Measurements from ENCODE around the gene CCDC71L. TPM values are rescaled to one million over a fixed set of nuclear protein-coding genes. Genes with fewer than 3 reads are reported as not detected.
A peak's percentile ranks its signal among the peaks of the same experiment; 100 is the strongest.

Gene CCDC71L
- total and polyA plus RNA-seq, 2 donors (not counting 1 experiment from before 2014, with no cell fraction given) = 20.3 to 39.1 TPM

GRCh38 chr7:106623315-106623660 is 37.7 kb downstream of the CCDC71L start:
- H3K9ac ChIP-seq (ENCODE audit: insufficient read depth, low read length) = no peak overlapping the region
- H3K36me3 ChIP-seq (ENCODE audit: control insufficient read depth, insufficient read depth, low read length) = no peaks in the 10 kb centered on the region
- no peak overlapping the region for H2AFZ ChIP-seq (ENCODE audit: low read length)
- H3K9me3 ChIP-seq (ENCODE audit: control insufficient read depth, insufficient read depth, low read depth, low read length) = no peaks in the 10 kb centered on the region
- no peak for TF ChIP-seq EZH2 (IDR thresholded peaks at IDR 0.05; ENCODE audit: low read length, missing control alignments)
- no peak for TF ChIP-seq CTCF (conservative IDR thresholded peaks at IDR 0.05 in 1 of 2, IDR thresholded peaks at IDR 0.05 in 1 of 2; ENCODE audit: low read depth in 1 of 2, low read length in 2 of 2)
- DNase-seq (ENCODE audit: low read depth in 2 of 2) = no peak
- H3K4me2 ChIP-seq (ENCODE audit: extremely low read depth, insufficient read depth, low read length) = peak overlapping the region; percentile 41
- peak overlapping the region; percentile 19 for H3K27ac ChIP-seq (ENCODE audit: insufficient read depth, low read length)
- H3K79me2 ChIP-seq (ENCODE audit: control insufficient read depth, insufficient read depth, low read length) = no peaks in the 10 kb centered on the region
- H3K4me3 ChIP-seq (replicated peaks in 1 of 4; ENCODE audit: control extremely low read depth in 1 of 4, insufficient read depth in 1 of 4, low read depth in 3 of 4, low read length in 4 of 4) = no peak overlapping the region
- no peaks in the 10 kb centered on the region for H3K27me3 ChIP-seq (ENCODE audit: control insufficient read depth, insufficient read depth, low read length)
- H4K20me1 ChIP-seq (ENCODE audit: control insufficient read depth, extremely low read depth, insufficient read depth, low read length) = no peaks in the 10 kb centered on the region
- H3K4me1 ChIP-seq (ENCODE audit: control insufficient read depth, extremely low read depth, insufficient read depth, low read length) = peaks cover 12% of the 10 kb centered on the region

GRCh38 chr7:106622654-106623314 is 38.2 kb downstream of the CCDC71L start:
- no peaks in the 10 kb centered on the region for H3K79me2 ChIP-seq (ENCODE audit: control insufficient read depth, insufficient read depth, low read length)
- H3K4me3 ChIP-seq (replicated peaks in 1 of 4; ENCODE audit: control extremely low read depth in 1 of 4, insufficient read depth in 1 of 4, low read depth in 3 of 4, low read length in 4 of 4) = no peak overlapping the region
- no peak overlapping the region for H3K9ac ChIP-seq (ENCODE audit: insufficient read depth, low read length)
- no peak overlapping the region for H3K4me2 ChIP-seq (ENCODE audit: extremely low read depth, insufficient read depth, low read length)
- no peaks in the 10 kb centered on the region for H3K36me3 ChIP-seq (ENCODE audit: control insufficient read depth, insufficient read depth, low read length)
- no peak overlapping the region for H3K27ac ChIP-seq (ENCODE audit: insufficient read depth, low read length)
- DNase-seq (ENCODE audit: low read depth in 2 of 2) = no peak
- no peak overlapping the region for H2AFZ ChIP-seq (ENCODE audit: low read length)
- TF ChIP-seq EZH2 (IDR thresholded peaks at IDR 0.05; ENCODE audit: low read length, missing control alignments) (no peak), CTCF (conservative IDR thresholded peaks at IDR 0.05 in 1 of 2, IDR thresholded peaks at IDR 0.05 in 1 of 2; ENCODE audit: low read depth in 1 of 2, low read length in 2 of 2) (no peak)
- no peaks in the 10 kb centered on the region for H3K9me3 ChIP-seq (ENCODE audit: control insufficient read depth, insufficient read depth, low read depth, low read length)
- H3K4me1 ChIP-seq (ENCODE audit: control insufficient read depth, extremely low read depth, insufficient read depth, low read length) = peaks cover 15% of the 10 kb centered on the region
- H3K27me3 ChIP-seq (ENCODE audit: control insufficient read depth, insufficient read depth, low read length) = no peaks in the 10 kb centered on the region
- no peaks in the 10 kb centered on the region for H4K20me1 ChIP-seq (ENCODE audit: control insufficient read depth, extremely low read depth, insufficient read depth, low read length)

DNA sequence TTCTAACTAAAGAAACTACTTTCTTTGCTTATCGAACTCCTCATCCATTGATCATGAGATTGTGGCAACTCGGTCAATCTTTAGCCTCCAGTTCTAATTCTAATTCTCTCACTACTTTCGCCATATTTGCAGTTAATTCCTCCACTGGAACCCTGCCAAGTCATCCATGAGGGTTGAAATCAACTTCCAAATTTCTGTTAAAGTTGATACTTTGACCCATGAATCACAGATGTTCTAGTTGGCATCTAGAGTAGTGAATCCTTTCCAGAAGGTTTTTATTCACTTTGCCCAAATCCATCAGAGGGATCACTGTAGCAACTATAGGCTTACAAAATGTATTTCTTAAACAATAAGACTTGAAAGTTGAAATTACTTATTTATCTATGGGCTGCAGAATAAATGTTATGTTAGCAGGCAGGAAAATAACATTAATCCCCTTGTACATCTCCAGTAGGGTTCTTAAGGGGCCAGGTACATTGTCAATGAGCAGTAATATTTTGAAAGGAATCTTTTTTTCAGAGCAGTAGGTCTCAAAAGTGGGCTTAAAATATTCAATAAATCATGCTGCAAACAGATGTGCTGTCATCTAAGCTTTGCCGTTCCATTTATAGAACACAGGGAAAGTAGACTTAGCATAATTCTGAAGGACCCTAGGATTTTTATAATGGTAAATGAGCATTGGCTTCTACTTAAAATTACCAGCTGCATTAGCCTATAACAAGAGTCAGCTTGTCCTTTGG is 39.4 kb downstream of the CCDC71L start:
- Histone ChIP-seq H3K27me3 (ENCODE audit: control insufficient read depth, insufficient read depth, low read length) (no peaks in the 10 kb centered on the region), H3K4me1 (ENCODE audit: control insufficient read depth, extremely low read depth, insufficient read depth, low read length) (peaks cover 19% of the 10 kb centered on the region), H4K20me1 (ENCODE audit: control insufficient read depth, extremely low read depth, insufficient read depth, low read length) (no peaks in the 10 kb centered on the region), H3K4me3 (replicated peaks in 1 of 4; ENCODE audit: control extremely low read depth in 1 of 4, insufficient read depth in 1 of 4, low read depth in 3 of 4, low read length in 4 of 4) (no peak overlapping the region), H3K9me3 (ENCODE audit: control insufficient read depth, insufficient read depth, low read depth, low read length) (no peaks in the 10 kb centered on the region), H2AFZ (ENCODE audit: low read length) (no peak overlapping the region), H3K36me3 (ENCODE audit: control insufficient read depth, insufficient read depth, low read length) (no peaks in the 10 kb centered on the region), H3K79me2 (ENCODE audit: control insufficient read depth, insufficient read depth, low read length) (no peaks in the 10 kb centered on the region), H3K4me2 (ENCODE audit: extremely low read depth, insufficient read depth, low read length) (no peak overlapping the region), H3K9ac (ENCODE audit: insufficient read depth, low read length) (no peak overlapping the region), H3K27ac (ENCODE audit: insufficient read depth, low read length) (no peak overlapping the region)
- DNase-seq (ENCODE audit: low read depth in 2 of 2) = no peak
- TF ChIP-seq EZH2 (IDR thresholded peaks at IDR 0.05; ENCODE audit: low read length, missing control alignments) (no peak), CTCF (conservative IDR thresholded peaks at IDR 0.05 in 1 of 2, IDR thresholded peaks at IDR 0.05 in 1 of 2; ENCODE audit: low read depth in 1 of 2, low read length in 2 of 2) (no peak)
